BE2C (cell line): ENCODE data around the gene ZPLD1.

Experiments used
- DNase-seq: peaks from one replicate; pipeline ENCODE4 v3.0.0-alpha.2; 2020
- H3K27me3 ChIP-seq: fragments of 250-450 bp; sonication (Bioruptor Pico); 2 replicates; pipeline ENCODE4 v1.5.1; 2020; ENCODE audit warnings: mild to moderate bottlenecking
- H3K36me3 ChIP-seq: fragments of 250-450 bp; sonication (Bioruptor Pico); 2 replicates; pipeline ENCODE4 v1.5.1; 2020; ENCODE audit warnings: mild to moderate bottlenecking
- H3K4me1 ChIP-seq: fragments of 250-450 bp; sonication (Bioruptor Pico); 2 replicates; pipeline ENCODE4 v1.5.1; 2020
- H3K4me3 ChIP-seq: 2 replicates; pipeline ENCODE4 v1.5.1; 2011; ENCODE audit warnings: low read depth, low read length
- H3K9me3 ChIP-seq: fragments of 250-450 bp; sonication (Bioruptor Pico); 2 replicates; pipeline ENCODE4 v1.5.1; 2020
- TF ChIP-seq, protein P1 (sequence below): IDR thresholded peaks from 2 replicates; pipeline ENCODE4 v1.5.1; 2012; ENCODE audit warnings: mild to moderate bottlenecking, low read depth, low read length

The ZPLD1 gene

DNA sequence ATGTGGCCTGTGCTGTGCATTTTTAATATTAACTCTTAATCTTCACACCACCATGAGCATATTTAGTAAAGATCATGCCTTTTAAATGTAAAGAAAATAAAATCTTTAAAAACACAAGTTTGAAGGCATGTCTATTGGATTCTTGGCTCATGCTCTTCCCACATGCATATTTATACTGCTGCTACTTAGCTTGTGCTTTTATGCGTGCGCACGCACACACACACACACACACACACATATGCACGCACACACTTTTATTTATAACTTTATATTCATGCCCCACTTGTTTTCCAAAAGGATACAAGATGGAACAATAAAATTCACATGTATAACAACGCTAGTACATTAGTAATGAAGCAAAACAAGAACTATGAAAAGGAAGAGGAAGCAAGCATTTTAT is 36.1 kb upstream of the ZPLD1 start:
- Histone ChIP-seq H3K4me1 (no peaks in the 10 kb centered on the region), H3K9me3 (no peaks in the 10 kb centered on the region)
- TF ChIP-seq, protein P1, sequence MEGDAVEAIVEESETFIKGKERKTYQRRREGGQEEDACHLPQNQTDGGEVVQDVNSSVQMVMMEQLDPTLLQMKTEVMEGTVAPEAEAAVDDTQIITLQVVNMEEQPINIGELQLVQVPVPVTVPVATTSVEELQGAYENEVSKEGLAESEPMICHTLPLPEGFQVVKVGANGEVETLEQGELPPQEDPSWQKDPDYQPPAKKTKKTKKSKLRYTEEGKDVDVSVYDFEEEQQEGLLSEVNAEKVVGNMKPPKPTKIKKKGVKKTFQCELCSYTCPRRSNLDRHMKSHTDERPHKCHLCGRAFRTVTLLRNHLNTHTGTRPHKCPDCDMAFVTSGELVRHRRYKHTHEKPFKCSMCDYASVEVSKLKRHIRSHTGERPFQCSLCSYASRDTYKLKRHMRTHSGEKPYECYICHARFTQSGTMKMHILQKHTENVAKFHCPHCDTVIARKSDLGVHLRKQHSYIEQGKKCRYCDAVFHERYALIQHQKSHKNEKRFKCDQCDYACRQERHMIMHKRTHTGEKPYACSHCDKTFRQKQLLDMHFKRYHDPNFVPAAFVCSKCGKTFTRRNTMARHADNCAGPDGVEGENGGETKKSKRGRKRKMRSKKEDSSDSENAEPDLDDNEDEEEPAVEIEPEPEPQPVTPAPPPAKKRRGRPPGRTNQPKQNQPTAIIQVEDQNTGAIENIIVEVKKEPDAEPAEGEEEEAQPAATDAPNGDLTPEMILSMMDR, result no peak

DNA sequence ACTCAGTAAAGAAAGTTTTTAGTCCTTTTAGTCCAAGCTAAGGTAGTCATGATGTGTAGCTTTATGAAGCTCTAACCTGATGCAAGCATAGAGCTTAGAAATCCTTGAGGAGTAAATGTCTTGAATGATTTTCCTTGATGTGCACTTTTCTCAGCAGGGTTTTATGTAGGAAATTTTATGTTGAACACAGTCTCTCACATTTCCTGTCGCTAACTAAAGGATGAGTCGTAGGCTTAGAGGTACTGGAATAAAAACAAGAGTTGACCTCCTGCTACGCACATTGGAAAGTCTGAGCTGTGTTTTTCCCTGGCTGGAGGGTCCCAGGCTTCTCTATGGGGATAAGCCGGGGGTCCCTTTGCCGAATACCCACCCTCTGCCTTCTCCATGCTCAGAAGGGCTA is 34.7 kb upstream of the ZPLD1 start:
- H3K36me3 ChIP-seq, result no peaks in the 10 kb centered on the region
- H3K9me3 ChIP-seq, result no peaks in the 10 kb centered on the region
- H3K27me3 ChIP-seq, result no peaks in the 10 kb centered on the region
- TF ChIP-seq, protein P1, result no peak
- no peak overlapping the region for H3K4me3 ChIP-seq
- H3K4me1 ChIP-seq, result no peaks in the 10 kb centered on the region
- no peak for DNase-seq

More for the DNA sequence above, 36.1 kb upstream of the ZPLD1 start:
- DNase-seq, result no peak
- Histone ChIP-seq H3K4me3 (no peak overlapping the region), H3K36me3 (no peaks in the 10 kb centered on the region), H3K27me3 (no peaks in the 10 kb centered on the region)

DNA sequence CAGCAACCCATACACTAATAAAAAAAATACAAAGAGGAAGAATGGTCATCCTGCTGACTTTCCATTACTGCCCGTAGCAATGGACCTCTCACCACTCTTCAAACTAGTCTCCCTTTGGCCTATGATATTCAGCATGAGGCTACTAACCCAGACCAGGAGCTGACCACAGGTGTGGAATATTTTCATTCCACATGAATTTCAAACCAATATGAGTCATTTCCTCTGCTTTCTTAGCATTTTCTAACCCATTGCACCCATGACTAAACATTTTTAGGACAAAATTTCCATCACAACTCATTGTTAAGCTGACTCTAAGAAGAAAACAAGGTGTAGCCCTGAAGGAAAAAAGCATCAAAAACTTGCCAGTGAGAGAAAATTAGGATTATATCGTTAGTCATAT is 34.0 kb upstream of the ZPLD1 start:
- no peaks in the 10 kb centered on the region for H3K36me3 ChIP-seq
- no peaks in the 10 kb centered on the region for H3K4me1 ChIP-seq
- TF ChIP-seq, protein P1, result no peak
- no peak for DNase-seq
- no peaks in the 10 kb centered on the region for H3K9me3 ChIP-seq
- no peaks in the 10 kb centered on the region for H3K27me3 ChIP-seq
- no peak overlapping the region for H3K4me3 ChIP-seq

DNA sequence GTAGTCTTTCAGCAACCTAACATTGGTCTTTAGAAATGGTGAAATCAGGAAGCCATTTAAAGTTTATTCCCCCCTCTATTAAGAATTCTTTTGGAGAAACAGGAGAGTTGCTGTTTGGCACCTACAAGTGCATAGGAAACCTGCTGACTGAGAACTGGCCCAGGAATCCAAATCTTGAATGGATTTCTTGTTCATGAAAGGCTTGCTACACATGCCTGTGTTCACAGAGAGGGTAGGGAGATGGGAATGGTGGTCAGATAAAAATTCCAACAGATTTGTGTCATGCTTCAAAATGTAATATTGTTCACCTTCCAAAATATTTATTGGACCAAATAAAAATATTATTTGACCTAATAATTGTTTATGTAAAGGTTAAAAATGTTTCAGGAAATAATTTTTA is 24.2 kb upstream of the ZPLD1 start:
- H3K27me3 ChIP-seq, result no peaks in the 10 kb centered on the region

DNA sequence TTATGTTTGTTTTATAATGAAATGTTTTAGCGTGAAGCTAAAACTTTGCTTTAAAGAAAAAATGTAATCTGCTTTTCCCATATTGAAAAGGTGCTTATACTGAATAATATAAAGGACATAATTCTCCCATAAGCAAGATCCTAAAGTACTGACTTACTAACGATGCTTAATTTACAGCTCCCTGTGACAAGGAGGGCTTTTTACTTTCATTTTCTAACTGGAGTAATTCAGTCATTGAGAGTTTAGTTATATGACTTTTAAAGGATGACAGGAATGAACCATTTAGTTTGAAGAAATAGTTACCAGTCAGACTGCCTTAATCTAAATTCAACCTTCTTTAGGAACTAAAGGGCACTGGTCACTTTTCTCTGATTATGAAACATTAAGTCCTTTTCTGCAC is 19.3 kb upstream of the ZPLD1 start:
- H3K27me3 ChIP-seq, result no peaks in the 10 kb centered on the region
- no peaks in the 10 kb centered on the region for H3K9me3 ChIP-seq
- peaks cover 5% of the 10 kb centered on the region; the same call in 1 of the 2 replicates for H3K4me1 ChIP-seq
- no peak for DNase-seq
- H3K4me3 ChIP-seq, result no peak overlapping the region
- H3K36me3 ChIP-seq, result no peaks in the 10 kb centered on the region
- TF ChIP-seq, protein P1, result no peak

More for the DNA sequence above, 24.2 kb upstream of the ZPLD1 start:
- H3K4me1 ChIP-seq, result peaks cover 11% of the 10 kb centered on the region; the same call in 1 of the 2 replicates
- no peak overlapping the region for H3K4me3 ChIP-seq
- H3K9me3 ChIP-seq, result no peaks in the 10 kb centered on the region
- no peak for DNase-seq
- TF ChIP-seq, protein P1, result no peak
- H3K36me3 ChIP-seq, result no peaks in the 10 kb centered on the region

DNA sequence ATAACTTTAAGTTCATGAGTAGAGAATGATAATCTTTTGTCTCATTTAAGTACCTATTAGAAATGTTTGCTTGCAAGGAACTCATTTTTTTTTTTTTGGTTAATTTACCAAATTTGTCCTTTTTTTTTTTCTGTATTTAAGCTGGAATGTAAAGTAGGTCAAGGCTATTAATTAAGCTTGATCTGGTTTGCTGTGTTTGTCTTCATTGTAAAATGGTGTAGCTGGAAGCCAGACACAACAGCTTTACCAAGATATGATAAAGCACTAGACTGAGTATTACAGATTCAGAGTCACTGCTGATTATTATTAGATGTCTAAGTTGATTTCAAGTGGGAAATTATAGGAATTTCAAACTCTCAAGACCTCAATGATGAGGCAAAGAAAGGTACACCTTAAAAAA is 15.0 kb upstream of the ZPLD1 start:
- DNase-seq, result no peak
- H3K9me3 ChIP-seq, result no peaks in the 10 kb centered on the region
- peaks cover 5% of the 10 kb centered on the region; the same call in 1 of the 2 replicates for H3K4me1 ChIP-seq
- no peak overlapping the region for H3K4me3 ChIP-seq
- H3K27me3 ChIP-seq, result no peaks in the 10 kb centered on the region
- no peaks in the 10 kb centered on the region for H3K36me3 ChIP-seq
- TF ChIP-seq, protein P1, result no peak
